GM12878 (cell line): ENCODE measurements around the gene SPSB2.
"Not testable (repeated sequence)": the region's sequence is repeated elsewhere in the genome, so short reads cannot be mapped to it uniquely, and the experiment has no call there.

Experiments used
- SIN3A ChIP-seq: IDR thresholded peaks from 2 replicates; pipeline ENCODE4 v1.6.1; 2012; ENCODE audit warnings: low read depth, low read length, improper control_type of control experiment
- TF ChIP-seq, protein P1 (sequence below), 3 experiments: IDR thresholded peaks in 2 of 3; conservative IDR thresholded peaks in 1 of 3; 2 replicates each; pipeline ENCODE4 v1.5.1; 2011; ENCODE audit warnings: low read depth in 3 of 3, low read length in 3 of 3, mild to moderate bottlenecking in 3 of 3, control low read depth in 2 of 3, moderate library complexity in 2 of 3, inconsistent platforms in 1 of 3, mixed read lengths in 1 of 3; ENCODE audit not compliant: control insufficient read depth in 2 of 3, insufficient read depth in 1 of 3; ENCODE audit errors: extremely low read depth in 1 of 3
- TF ChIP-seq, protein P2 (sequence below): IDR thresholded peaks from 2 replicates; pipeline ENCODE4 v1.6.1; 2012; ENCODE audit warnings: low read depth, low read length, improper control_type of control experiment

DNA sequence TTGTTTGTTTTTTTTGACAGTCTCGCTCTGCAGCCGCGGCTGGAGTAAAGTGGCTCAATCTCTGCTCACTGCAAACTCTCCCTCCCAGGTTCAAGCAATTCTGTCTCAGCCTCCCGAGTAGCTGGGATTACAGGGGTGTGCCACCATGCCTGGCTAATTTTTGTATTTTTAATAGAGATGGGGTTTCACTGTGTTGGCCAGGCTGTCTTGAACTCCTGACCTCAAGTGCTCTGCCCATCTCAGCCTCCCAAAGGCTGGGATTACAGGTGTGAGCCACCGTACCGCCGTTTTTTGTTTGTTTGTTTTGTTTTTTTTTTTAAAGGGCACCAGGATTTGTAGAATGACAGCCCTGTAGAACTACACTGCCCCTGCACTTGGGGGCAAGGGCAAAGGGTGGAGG lies 15.7 kb upstream of the SPSB2 start:
- not testable (repeated sequence) for TF ChIP-seq SIN3A
- TF ChIP-seq, protein P1, sequence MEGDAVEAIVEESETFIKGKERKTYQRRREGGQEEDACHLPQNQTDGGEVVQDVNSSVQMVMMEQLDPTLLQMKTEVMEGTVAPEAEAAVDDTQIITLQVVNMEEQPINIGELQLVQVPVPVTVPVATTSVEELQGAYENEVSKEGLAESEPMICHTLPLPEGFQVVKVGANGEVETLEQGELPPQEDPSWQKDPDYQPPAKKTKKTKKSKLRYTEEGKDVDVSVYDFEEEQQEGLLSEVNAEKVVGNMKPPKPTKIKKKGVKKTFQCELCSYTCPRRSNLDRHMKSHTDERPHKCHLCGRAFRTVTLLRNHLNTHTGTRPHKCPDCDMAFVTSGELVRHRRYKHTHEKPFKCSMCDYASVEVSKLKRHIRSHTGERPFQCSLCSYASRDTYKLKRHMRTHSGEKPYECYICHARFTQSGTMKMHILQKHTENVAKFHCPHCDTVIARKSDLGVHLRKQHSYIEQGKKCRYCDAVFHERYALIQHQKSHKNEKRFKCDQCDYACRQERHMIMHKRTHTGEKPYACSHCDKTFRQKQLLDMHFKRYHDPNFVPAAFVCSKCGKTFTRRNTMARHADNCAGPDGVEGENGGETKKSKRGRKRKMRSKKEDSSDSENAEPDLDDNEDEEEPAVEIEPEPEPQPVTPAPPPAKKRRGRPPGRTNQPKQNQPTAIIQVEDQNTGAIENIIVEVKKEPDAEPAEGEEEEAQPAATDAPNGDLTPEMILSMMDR (IDR thresholded peaks at IDR 0.05 in 2 of 3, conservative IDR thresholded peaks at IDR 0.05 in 1 of 3; ENCODE audit: control insufficient read depth in 2 of 3, extremely low read depth in 1 of 3, insufficient read depth in 1 of 3, low read depth in 3 of 3, low read length in 3 of 3) = not testable (repeated sequence)
- TF ChIP-seq, protein P2, sequence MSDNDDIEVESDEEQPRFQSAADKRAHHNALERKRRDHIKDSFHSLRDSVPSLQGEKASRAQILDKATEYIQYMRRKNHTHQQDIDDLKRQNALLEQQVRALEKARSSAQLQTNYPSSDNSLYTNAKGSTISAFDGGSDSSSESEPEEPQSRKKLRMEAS = not testable (repeated sequence)
